GM18520 (cell line): ENCODE results near the gene PYURF.
"Not testable (repeated sequence)": the region's sequence is repeated elsewhere in the genome, so short reads cannot be mapped to it uniquely, and the experiment has no call there.

Experiments
- ATAC-seq: cut with Tn5 transposase; IDR thresholded peaks from one replicate; pipeline ENCODE4 v1.9.1; 2021; ENCODE audit not compliant: unreplicated experiment

The PYURF gene

DNA sequence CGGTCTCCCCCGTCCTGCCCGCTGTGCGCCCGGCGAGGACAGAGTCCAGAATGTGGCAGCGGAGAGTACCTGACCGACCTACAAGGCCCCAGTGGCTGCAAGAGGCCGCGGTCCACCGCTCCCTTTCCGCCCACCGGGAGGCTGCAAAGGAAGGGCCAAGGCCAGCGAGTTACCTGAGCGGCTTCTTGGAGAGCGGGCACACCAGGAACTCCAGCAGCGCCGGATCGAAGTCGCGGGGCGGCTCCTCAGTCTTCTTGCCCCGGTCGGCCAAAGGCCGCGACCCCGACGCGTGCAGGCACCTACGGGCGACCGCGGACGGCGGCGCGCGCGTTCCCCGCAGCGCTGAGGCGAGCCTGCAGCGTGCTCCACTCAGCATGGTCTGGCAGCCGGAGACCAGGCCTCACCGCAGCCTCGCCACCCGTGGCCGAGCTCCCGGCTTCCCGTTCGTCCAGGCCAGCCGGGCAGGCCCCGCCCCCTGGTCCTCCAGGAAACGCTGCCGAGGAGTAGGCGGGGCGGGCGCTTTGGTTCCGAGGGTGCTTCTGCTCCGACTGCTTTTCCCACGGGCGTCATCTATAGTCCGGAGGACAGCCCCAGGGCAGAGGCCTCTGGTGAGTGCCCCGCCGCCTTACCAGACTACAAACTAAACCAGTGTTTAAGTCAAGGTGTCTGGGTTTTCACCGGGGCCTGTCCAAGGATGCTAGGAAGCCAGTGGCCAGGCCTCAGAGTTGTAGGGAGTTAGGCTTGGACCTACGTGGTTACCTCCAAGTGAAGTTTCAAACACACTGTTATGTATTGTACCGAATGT is at the start of gene PYURF:
TSS of gene PYURF (minus strand) at position 452 of the 805 bp plus-strand sequence. CDS start at position 376, 76 bp downstream.
- ATAC-seq: peak; percentile 54

DNA sequence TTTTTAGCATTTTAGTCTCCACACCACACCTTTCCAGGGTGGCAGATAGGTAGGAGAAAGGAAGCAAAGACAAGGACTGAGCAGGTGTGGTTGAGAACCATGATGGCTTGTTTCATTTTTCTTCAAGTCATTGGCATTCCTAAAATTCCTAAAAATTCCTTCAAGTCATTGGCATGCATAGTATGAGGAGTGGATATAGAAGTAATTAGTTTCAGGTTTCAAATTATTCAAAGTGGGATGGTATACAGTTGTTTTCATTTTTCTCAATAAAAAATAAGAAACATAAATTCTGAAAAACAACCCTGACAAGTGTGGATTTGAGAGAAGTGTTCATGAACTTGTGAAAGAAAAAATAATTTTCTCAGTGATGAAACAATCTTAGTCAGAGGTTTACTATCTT is 46.4 kb upstream of the PYURF start:
- ATAC-seq: no peak

DNA sequence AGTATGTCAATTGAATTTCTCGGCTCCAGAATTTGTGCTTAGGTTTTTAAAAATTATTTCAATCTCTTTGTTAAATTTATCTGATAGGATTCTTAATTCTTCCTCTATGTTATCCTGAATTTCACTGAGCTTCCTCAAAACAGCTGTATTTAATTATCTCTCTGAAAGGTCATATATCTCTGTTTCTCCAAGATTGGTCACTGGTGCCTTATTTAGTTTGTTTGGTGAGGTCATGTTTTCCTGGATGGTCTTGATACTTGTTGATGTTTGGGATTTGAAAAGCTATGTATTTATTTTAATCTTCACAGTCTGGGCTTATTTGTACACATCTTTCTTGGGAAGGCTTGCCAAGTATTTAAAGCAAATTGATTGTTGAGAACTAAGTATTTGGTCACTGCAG is 44.0 kb upstream of the PYURF start:
- ATAC-seq: no peak

DNA sequence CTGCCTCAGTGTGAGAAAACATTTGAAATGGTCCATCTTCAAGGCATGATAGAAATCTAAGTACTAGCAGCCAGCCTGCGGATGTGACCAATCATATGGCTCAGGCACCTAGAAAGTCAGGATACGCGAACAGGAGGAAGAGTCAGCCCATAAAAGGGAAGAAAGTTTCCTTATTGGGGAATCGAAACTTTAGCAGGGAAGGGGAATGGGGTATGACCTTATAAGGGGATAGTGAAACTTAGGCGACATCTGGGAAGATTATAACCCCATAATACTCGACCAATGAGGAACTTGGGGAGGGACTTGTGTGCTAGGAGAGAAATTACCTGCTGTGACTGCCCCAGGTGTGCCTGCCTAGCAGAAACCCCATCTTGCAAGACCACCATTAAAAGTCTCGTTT is 26.2 kb upstream of the PYURF start:
- no peak for ATAC-seq

DNA sequence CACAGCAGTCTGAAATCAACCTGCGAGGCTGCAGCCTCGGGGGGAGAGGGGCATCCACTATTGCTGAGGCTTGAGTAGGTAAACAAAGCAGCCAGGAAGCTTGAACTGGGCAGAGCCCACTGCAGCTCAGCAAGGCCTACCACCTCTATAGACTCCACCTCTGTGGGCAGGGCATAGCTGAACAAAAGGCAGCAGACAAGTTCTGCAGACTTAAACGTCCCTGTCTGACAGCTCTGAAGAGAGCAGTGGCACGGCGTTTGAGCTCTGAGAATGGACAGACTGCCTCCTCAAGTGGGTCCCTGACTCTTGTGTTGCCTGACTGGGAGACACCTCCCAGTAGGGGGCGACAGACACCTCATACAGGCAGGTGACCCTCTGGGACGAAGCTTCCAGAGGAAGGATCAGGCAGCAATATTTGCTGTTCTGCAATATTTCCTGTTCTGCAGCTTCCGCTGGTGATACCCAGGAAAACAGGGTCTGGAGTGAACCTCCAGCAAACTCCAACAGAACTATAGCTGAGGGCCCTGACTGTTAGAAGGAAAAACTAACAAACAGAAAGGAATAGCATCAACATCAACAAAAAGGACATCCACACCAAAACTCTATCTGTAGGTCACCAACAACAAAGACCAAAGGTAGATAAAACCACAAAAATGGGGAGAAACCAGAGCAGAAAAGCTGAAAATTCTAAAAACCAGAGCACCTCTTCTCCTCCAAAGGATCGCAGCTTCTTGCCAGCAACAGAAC is 15.9 kb upstream of the PYURF start:
- ATAC-seq: not testable (repeated sequence)

DNA sequence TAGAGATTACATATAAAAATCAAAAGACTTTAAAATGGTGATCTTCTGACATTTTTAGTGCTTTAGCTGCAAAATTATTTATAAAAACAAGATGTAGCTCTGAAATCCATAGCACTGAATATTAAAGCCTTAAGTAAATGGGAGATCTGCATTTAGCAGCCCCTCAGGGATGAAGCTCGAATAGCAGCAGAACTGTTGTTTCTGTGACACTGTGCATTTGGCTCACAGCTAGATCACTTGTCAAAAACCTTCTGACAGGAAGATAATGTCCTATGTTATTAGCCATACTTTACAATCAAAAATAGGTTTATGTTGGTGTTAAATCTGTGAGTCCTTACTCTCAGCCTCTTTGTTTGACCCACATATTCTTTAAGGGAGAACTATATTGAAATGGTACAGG is 14.1 kb upstream of the PYURF start:
- ATAC-seq: no peak

DNA sequence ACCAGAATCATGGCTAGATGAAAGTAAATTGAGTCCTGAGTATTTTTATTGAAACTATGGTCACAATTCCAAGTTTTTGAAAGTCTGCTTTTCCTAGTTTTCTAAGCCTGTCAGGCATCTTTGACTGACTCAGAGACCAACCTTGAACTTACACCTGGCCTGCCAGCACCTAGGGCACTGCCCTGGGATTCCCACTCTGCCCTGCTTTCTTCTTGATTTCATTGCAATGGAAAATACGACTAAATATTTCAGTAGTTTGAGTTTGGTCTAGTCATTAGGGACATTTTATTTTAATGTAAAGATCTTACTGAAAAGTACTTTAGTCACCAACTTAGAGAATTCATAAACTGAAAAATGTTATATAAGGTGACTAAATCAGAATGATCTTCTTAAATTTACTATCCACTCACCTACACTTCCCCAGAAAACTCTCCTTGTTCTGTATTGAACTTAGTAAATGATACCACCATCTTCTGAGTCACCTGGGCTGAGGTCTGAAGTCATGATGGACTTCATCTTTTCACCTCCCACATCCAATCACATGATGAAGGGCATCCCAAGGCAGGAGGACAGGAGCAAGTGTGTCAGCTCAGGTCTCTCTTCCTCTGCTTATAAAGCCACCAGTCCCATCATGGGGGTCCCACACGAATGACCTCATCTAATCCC is 11.6 kb upstream of the PYURF start:
- ATAC-seq: no peak

GRCh38 chr4:88533937-88534750 is 10.6 kb upstream of the PYURF start:
- no peak for ATAC-seq

- no peak for ATAC-seq
Observed at GRCh38 chr4:88533088-88533790, 9.7 kb upstream of the PYURF start.

DNA sequence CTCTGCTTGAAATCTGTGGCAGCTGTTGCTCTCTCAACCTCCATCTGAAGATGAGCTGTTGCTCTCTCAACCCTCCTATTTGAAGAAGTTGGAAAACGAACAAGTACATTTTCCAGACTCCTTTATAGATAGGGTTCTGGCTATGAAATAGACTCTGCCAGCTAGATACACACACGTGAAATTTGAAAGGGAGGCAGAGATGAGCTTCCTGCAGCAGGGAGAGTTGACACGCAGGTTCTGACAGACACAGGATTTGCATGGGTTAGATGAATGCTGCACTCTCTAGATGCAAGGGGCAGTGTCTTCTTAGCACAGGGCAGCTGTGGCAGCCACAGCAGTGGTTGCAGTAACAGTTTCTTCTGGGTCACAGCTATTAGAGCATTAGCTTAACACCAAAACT is 8.0 kb upstream of the PYURF start:
- peak; percentile 21 for ATAC-seq

DNA sequence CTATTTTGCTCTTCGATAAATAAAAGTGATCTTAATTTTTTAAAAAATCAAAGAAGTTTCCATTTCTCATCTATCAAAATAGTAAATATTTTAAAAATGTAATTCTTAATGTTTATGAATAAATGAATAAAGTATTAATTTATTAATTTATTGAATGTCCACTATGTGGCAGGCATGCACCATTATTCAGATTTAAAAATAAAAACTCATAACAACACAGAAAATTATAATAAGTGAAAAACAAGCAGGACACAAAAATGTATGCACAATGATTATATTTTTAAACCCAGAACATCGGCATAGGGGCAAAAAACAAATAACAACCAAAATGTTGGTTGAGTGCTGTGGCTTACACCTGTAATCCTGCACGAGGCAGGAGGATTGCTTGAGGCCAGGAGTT is 5.3 kb upstream of the PYURF start:
- no peak for ATAC-seq

- ATAC-seq: peak; percentile 60
Observed at GRCh38 chr4:88527787-88528186, 4.2 kb upstream of the PYURF start.

DNA sequence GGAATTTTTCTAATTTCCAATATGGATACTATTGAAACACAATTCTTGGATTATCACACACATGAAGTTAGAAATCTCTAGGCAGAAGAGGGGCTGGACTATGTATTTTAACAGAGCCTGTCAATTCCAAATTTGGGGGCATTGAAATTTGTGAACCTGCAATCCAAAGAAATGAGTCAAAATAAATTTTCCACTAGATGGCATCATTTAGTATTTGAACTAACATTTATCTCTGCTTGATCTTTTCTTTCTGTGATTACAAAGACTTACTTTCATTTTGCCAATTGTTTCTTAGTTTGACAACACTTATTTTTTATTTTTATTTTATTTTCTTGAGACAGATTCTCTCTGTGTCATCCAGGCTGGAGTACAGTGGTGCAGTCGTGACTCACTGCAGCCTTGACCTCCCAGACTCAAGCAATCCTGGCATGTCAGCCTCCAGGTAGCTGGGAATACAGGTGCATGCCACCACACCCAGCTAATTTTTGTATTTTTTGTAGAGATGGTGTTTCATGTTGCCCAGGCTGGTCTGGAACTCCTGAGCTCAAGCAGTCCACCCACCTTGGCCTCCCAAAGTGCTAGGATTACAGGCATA is 2.7 kb upstream of the PYURF start:
- no peak for ATAC-seq

GRCh38 chr4:88524171-88524570 is 595 bp upstream of the PYURF start:
- no peak for ATAC-seq

DNA sequence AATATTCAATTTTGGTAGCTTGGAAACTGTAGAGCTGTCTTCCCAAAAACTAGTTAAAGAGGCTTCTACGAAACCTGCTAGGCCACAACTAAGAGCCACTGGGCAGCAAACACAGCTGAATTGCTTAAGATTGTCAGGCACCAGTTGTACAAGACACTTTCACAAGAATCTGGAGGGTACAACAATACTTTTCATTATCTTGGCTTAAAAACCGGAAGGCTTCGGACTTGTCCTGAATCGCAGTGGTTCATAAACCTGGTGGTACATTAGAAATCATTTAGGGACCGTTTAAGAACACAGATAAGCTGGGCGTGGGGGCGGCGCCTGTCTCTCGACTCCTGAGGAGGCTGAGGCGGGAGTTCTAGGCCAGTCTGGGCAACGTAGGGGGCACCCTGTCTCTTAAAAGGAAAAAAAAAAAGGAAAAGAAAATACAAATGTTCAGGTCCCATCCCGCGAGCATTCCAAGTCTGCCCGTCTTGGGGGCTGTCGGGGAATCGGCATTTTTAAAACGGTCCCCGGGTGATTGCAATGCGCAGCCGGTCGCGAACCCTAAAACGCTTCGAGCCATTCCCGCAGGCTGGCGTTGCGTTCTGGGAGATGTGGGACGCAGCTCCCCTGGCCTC is 763 bp downstream of the PYURF start:
- no peak for ATAC-seq

GRCh38 chr4:88518911-88519310 is 4.7 kb downstream of the PYURF start:
- ATAC-seq: no peak

DNA sequence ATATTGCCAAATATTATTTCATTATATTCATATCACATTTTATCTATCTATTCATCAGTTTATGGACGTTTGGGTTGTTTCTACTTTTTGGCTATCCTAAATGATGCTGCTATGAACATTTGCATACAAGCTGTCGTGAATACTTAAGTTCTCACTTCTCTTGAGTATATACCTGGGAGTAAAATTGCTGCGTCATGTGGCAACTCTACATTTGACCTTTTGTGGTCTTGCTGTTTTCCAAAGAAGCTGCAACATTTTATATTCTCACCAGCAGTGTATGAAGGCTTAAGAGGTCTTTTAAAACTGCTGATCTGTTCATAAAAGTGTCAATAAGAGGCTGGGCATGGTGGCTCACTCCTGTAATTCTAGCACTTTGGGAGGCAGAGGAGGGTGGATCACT is 5.8 kb downstream of the PYURF start:
- no peak for ATAC-seq

- ATAC-seq: no peak
Observed at GRCh38 chr4:88516746-88517145, 6.8 kb downstream of the PYURF start.
